Sigmoid colon (tissue), 7 donors: ENCODE results near the gene ACTA1. TPM values are rescaled to one million over a fixed set of nuclear protein-coding genes. Genes with fewer than 3 reads are reported as not detected.

Experiments used
- DNase-seq: peaks from one replicate; pipeline ENCODE4 v3.0.0-alpha.2; 2019
- H3K27ac ChIP-seq, 4 donors: fragments of 200-600 bp; sonication (generic); one replicate each; pipeline ENCODE4 v1.5.1; 2016 to 2019; ENCODE audit warnings: mild to moderate bottlenecking in 1 of 4
- H3K27me3 ChIP-seq, 3 donors: fragments of 200-600 bp; sonication (generic); one replicate each; pipeline ENCODE4 v1.5.1; 2019; ENCODE audit warnings: mild to moderate bottlenecking in 1 of 3
- H3K36me3 ChIP-seq, 4 donors: fragments of 200-600 bp; sonication (generic); one replicate each; pipeline ENCODE4 v1.5.1; 2016 to 2019
- H3K4me1 ChIP-seq, 4 donors: fragments of 200-600 bp; sonication (generic); one replicate each; pipeline ENCODE4 v1.5.1; 2017 to 2019
- H3K4me3 ChIP-seq, 4 donors: fragments of 200-600 bp; sonication (generic); one replicate each; pipeline ENCODE4 v1.5.1; 2017 to 2019; ENCODE audit warnings: mild to moderate bottlenecking in 2 of 4, moderate library complexity in 1 of 4
- H3K9me3 ChIP-seq, 4 donors: fragments of 200-600 bp in 3 of 4; sonication (generic) in 3 of 4; one replicate each; pipeline versions ENCODE4 v1.5.1 to v1.6.1; 2013 to 2019
- EP300 ChIP-seq, 4 donors: sonication (generic); formaldehyde crosslinking; IDR thresholded peaks; one replicate each; pipeline ENCODE4 v1.6.1; 2017; ENCODE audit warnings: antibody characterized with exemption in 4 of 4
- POLR2A ChIP-seq, 2 donors: fragments of 450-650 bp; IDR thresholded peaks; one replicate each; pipeline ENCODE4 v1.6.1; 2016; ENCODE audit warnings: antibody characterized with exemption in 2 of 2, mild to moderate bottlenecking in 2 of 2, moderate library complexity in 2 of 2
- POLR2AphosphoS5 ChIP-seq, 4 donors: sonication (generic); formaldehyde crosslinking; IDR thresholded peaks; one replicate each; pipeline ENCODE4 v1.6.1; 2017; ENCODE audit warnings: antibody characterized with exemption in 4 of 4
- WGBS, 2 donors: extraction: QIAGEN DNeasy Blood & Tissue Kit; methylation state at CpG; one replicate each; pipeline ENCODE4 v1.1.7; 2013; 5-methylcytosine and 5-hydroxymethylcytosine counted together
- intact Hi-C: fragments of 100-400 bp; cut with DNase I; formaldehyde crosslinking; loops from one replicate; pipeline ENCODE4 v1.15.1; 2023
- polyA plus RNA-seq, 3 donors: library from polyadenylated mRNA; stranded (reverse); fragments of 200-250 nt; gene quantifications; one replicate each; pipeline ENCODE4 v1.2.3, GENCODE V29; 2013
- total RNA-seq, 4 donors: library from RNA; depleted of rRNA; stranded (reverse); fragments of >200 nt; gene quantifications; one replicate each; pipeline ENCODE4 v1.1.0, GENCODE V29; 2016
- TF ChIP-seq, protein P1 (sequence below), 4 experiments: fragments of 450-650 bp in 3 of 4; fragments of 200-600 bp in 1 of 4; IDR thresholded peaks; one replicate each; pipeline ENCODE4 v1.5.1; 2016 to 2019; ENCODE audit warnings: antibody characterized with exemption in 4 of 4, mild to moderate bottlenecking in 3 of 4, moderate library complexity in 2 of 4
- donor health status: healthy with polysubstance abuse.
- donor health status: Bipolar disorder and iron deficiency.
- donor health status: healthy.

The ACTA1 gene
- total and polyA plus RNA-seq, 7 donors, result 0.36 to 36.0 (median 2.9) TPM; not detected in 3

GRCh38 chr1:229474509-229474908 is 40.6 kb upstream of the ACTA1 start:
- no peaks in the 10 kb centered on the region for H3K9me3 ChIP-seq
- DNase-seq, result no peak
- no peak overlapping the region for H3K4me3 ChIP-seq
- no peaks in the 10 kb centered on the region for H3K27me3 ChIP-seq
- 91 to 98% methylated on average over 2 of the region's 2 CpGs for WGBS, 2 donors
- H3K36me3 ChIP-seq, result peaks cover 20 to 97% (median 50%) of the 10 kb centered on the region in 4 donors
- H3K27ac ChIP-seq, result no peak overlapping the region
- TF ChIP-seq EP300 (IDR thresholded peaks at IDR 0.05), result no peak
- TF ChIP-seq POLR2A (IDR thresholded peaks at IDR 0.05), result no peak
- no peak for TF ChIP-seq POLR2AphosphoS5 (IDR thresholded peaks at IDR 0.05)
- TF ChIP-seq, protein P1, sequence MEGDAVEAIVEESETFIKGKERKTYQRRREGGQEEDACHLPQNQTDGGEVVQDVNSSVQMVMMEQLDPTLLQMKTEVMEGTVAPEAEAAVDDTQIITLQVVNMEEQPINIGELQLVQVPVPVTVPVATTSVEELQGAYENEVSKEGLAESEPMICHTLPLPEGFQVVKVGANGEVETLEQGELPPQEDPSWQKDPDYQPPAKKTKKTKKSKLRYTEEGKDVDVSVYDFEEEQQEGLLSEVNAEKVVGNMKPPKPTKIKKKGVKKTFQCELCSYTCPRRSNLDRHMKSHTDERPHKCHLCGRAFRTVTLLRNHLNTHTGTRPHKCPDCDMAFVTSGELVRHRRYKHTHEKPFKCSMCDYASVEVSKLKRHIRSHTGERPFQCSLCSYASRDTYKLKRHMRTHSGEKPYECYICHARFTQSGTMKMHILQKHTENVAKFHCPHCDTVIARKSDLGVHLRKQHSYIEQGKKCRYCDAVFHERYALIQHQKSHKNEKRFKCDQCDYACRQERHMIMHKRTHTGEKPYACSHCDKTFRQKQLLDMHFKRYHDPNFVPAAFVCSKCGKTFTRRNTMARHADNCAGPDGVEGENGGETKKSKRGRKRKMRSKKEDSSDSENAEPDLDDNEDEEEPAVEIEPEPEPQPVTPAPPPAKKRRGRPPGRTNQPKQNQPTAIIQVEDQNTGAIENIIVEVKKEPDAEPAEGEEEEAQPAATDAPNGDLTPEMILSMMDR (IDR thresholded peaks at IDR 0.05), result no peak
- intact Hi-C loops, result no loop called here
- no peaks in the 10 kb centered on the region for H3K4me1 ChIP-seq

DNA sequence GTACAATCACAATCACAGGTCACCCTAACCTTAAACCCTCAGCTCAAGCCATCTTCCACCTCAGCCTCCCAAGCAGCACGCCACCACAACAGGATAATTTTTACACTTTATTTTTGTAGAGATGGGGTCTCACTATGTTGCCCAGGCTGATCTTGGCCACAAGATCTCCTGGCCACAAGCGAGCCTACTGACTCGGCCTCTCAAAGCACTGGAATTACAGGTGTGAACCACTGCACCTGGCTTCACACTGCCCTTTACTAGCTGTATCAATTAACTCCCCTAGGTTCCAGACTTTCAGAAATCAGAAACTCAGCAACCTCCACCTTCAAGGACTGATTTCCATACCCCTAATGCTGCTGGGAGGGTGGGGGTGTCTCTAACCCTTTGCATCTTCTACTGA is 37.3 kb upstream of the ACTA1 start:
- WGBS, 2 donors, result 96 to 98% methylated on average over 3 of the region's 3 CpGs
- intact Hi-C loops, result no loop called here
- no peak overlapping the region for H3K27ac ChIP-seq
- H3K4me3 ChIP-seq, result no peak overlapping the region
- no peak for DNase-seq
- peaks cover 25 to 88% (median 52%) of the 10 kb centered on the region in 4 donors for H3K36me3 ChIP-seq
- H3K27me3 ChIP-seq, result no peaks in the 10 kb centered on the region
- no peaks in the 10 kb centered on the region for H3K4me1 ChIP-seq
- TF ChIP-seq, protein P1 (IDR thresholded peaks at IDR 0.05), result no peak
- TF ChIP-seq EP300 (IDR thresholded peaks at IDR 0.05), result no peak
- H3K9me3 ChIP-seq, result no peaks in the 10 kb centered on the region

GRCh38 chr1:229470406-229471043 is 36.6 kb upstream of the ACTA1 start:
- DNase-seq, result no peak
- Histone ChIP-seq H3K4me1 (no peaks in the 10 kb centered on the region), H3K36me3 (peaks cover 25 to 88% (median 46%) of the 10 kb centered on the region in 4 donors), H3K27me3 (no peaks in the 10 kb centered on the region), H3K4me3 (no peak overlapping the region), H3K9me3 (no peaks in the 10 kb centered on the region), H3K27ac (no peak overlapping the region)
- WGBS, 2 donors, result 90 to 92% methylated on average over 8 of the region's 8 CpGs
- intact Hi-C loops, result no loop called here
- TF ChIP-seq POLR2AphosphoS5 (IDR thresholded peaks at IDR 0.05) (no peak), POLR2A (IDR thresholded peaks at IDR 0.05) (no peak), EP300 (IDR thresholded peaks at IDR 0.05) (no peak)
- TF ChIP-seq, protein P1 (IDR thresholded peaks at IDR 0.05), result no peak

- Histone ChIP-seq H3K4me1 (no peaks in the 10 kb centered on the region), H3K4me3 (no peak overlapping the region), H3K9me3 (no peaks in the 10 kb centered on the region), H3K36me3 (peaks cover 31 to 88% (median 47%) of the 10 kb centered on the region in 4 donors), H3K27me3 (no peaks in the 10 kb centered on the region), H3K27ac (no peak overlapping the region)
- no peak for TF ChIP-seq POLR2AphosphoS5 (IDR thresholded peaks at IDR 0.05)
- intact Hi-C loops, result no loop called here
- DNase-seq, result no peak
- 94 to 95% methylated on average over 1 of the region's 1 CpG for WGBS, 2 donors
Measured at GRCh38 chr1:229466887-229467286, 33.0 kb upstream of the ACTA1 start.

GRCh38 chr1:229464672-229465071 is 30.8 kb upstream of the ACTA1 start:
- H3K36me3 ChIP-seq, result peaks cover 32 to 89% (median 45%) of the 10 kb centered on the region in 4 donors
- no peaks in the 10 kb centered on the region for H3K9me3 ChIP-seq
- no peaks in the 10 kb centered on the region for H3K27me3 ChIP-seq
- no peak overlapping the region for H3K27ac ChIP-seq
- no peak overlapping the region for H3K4me3 ChIP-seq
- 97 to 98% methylated on average over 8 of the region's 8 CpGs for WGBS, 2 donors
- H3K4me1 ChIP-seq, result no peaks in the 10 kb centered on the region
- intact Hi-C loops, result no loop called here
- TF ChIP-seq POLR2AphosphoS5 (IDR thresholded peaks at IDR 0.05), result no peak
- TF ChIP-seq EP300 (IDR thresholded peaks at IDR 0.05), result no peak
- no peak for TF ChIP-seq POLR2A (IDR thresholded peaks at IDR 0.05)
- TF ChIP-seq, protein P1 (IDR thresholded peaks at IDR 0.05), result no peak
- DNase-seq, result no peak
